ENCODE measurements around the gene SPAG8. TPM values are rescaled to one million over a fixed set of nuclear protein-coding genes. Genes with fewer than 3 reads are reported as not detected.
A peak's percentile ranks its signal among the peaks of the same experiment; 100 is the strongest.

Gene SPAG8
- total and polyA plus RNA-seq, 9 of the 15 experiments (the other 6 are each of a cell fraction or from before 2014, with no cell fraction given): 0.03 to 0.47 (median 0.21) TPM

GRCh38 chr9:35798658-35799374, 13.2 kb downstream of the SPAG8 start (continued):
- TF ChIP-seq USF1 (CRISPR knock-in tag; IDR thresholded peaks at IDR 0.05) (peak; percentile 55; the same call in 1 of the 2 replicates), ZNF592 (IDR thresholded peaks at IDR 0.05) (peak; percentile 42; the same call in 1 of the 2 replicates), MEF2D (tag; conservative IDR thresholded peaks at IDR 0.05; ENCODE audit: low read depth) (no peak), RUNX1 (IDR thresholded peaks at IDR 0.05; ENCODE audit: low read depth) (no peak), ZNF197 (CRISPR knock-in tag; IDR thresholded peaks at IDR 0.05; ENCODE audit: low read depth) (no peak), ZNF263 (CRISPR knock-in tag; IDR thresholded peaks at IDR 0.05; ENCODE audit: borderline replicate concordance) (no peak), KAT2B (IDR thresholded peaks at IDR 0.05; ENCODE audit: low read depth, low read length) (no peak), CBX8 (IDR thresholded peaks at IDR 0.05; ENCODE audit: borderline replicate concordance, extremely low read depth, low read depth, low read length, poor library complexity, severe bottlenecking) (no peak), PKNOX1 (IDR thresholded peaks at IDR 0.05) (peak; percentile 41), ZNF512 (tag; IDR thresholded peaks at IDR 0.05) (no peak), TCF15 (CRISPR knock-in tag; IDR thresholded peaks at IDR 0.05) (no peak), EP400 (IDR thresholded peaks at IDR 0.05) (0 out of 2 replicates have a peak, but pooled peaks have one; percentile 3), POLR2AphosphoS5 (IDR thresholded peaks at IDR 0.05; ENCODE audit: control insufficient read depth, insufficient read depth, low read depth, low read length) (no peak), SMARCE1 (IDR thresholded peaks at IDR 0.05) (peak; percentile 43; the same call in 1 of the 2 replicates), TBL1XR1 (IDR thresholded peaks at IDR 0.05; ENCODE audit: low read length in 2 of 2) (no peak), CBFA2T3 (IDR thresholded peaks at IDR 0.05) (no peak), SMARCC2 (IDR thresholded peaks at IDR 0.05; ENCODE audit: low read depth) (no peak), ZBTB1 (CRISPR knock-in tag; IDR thresholded peaks at IDR 0.05; ENCODE audit: borderline replicate concordance, low read depth) (no peak), ZNF174 (CRISPR knock-in tag; IDR thresholded peaks at IDR 0.05) (no peak), CCAR2 (IDR thresholded peaks at IDR 0.05; ENCODE audit: low read depth, low read length) (no peak)

All from K562 (cell line).